ENCODE data around the gene PLEKHB2. TPM values are rescaled to one million over a fixed set of nuclear protein-coding genes. Genes with fewer than 3 reads are reported as not detected.
A peak's percentile ranks its signal among the peaks of the same experiment; 100 is the strongest.

The PLEKHB2 gene
- total RNA-seq, 1 donor from 2014 or later: 33.6 TPM

- H3K4me1 Mint-ChIP-seq: peaks cover 29% of the 10 kb centered on the region
- POLR2A ChIA-PET: interaction anchor here (0.6 to 5.1 kb wide), 2 partner anchors 8 to 10 kb away, joined by 6 to 82 read pairs; partner anchors contain the start of gene FAM168B
- H3K9me3 Mint-ChIP-seq: no peaks in the 10 kb centered on the region
- H3K36me3 Mint-ChIP-seq (ENCODE audit: low read depth): peaks cover 6% of the 10 kb centered on the region
- ATAC-seq (ENCODE audit: low read depth) (no peak), DNase-seq (no peak)
- no peaks in the 10 kb centered on the region for H3K27me3 Mint-ChIP-seq
- CTCF ChIA-PET: no interaction called here
- TF ChIP-seq, protein P1, sequence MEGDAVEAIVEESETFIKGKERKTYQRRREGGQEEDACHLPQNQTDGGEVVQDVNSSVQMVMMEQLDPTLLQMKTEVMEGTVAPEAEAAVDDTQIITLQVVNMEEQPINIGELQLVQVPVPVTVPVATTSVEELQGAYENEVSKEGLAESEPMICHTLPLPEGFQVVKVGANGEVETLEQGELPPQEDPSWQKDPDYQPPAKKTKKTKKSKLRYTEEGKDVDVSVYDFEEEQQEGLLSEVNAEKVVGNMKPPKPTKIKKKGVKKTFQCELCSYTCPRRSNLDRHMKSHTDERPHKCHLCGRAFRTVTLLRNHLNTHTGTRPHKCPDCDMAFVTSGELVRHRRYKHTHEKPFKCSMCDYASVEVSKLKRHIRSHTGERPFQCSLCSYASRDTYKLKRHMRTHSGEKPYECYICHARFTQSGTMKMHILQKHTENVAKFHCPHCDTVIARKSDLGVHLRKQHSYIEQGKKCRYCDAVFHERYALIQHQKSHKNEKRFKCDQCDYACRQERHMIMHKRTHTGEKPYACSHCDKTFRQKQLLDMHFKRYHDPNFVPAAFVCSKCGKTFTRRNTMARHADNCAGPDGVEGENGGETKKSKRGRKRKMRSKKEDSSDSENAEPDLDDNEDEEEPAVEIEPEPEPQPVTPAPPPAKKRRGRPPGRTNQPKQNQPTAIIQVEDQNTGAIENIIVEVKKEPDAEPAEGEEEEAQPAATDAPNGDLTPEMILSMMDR (IDR thresholded peaks at IDR 0.05): no peak
- no peak overlapping the region for H3K4me3 Mint-ChIP-seq
- no peak overlapping the region for H3K27ac Mint-ChIP-seq
- intact Hi-C loops (cut with micrococcal nuclease): no loop called here
Measured at GRCh38 chr2:131103165-131103564, 2.0 kb upstream of the PLEKHB2 start.

GRCh38 chr2:131104487-131105155 lies 515 bp upstream of the PLEKHB2 start:
- Mint-ChIP-seq H3K36me3 (ENCODE audit: low read depth) (peaks cover 17% of the 10 kb centered on the region), H3K9me3 (no peaks in the 10 kb centered on the region), H3K27ac (peak overlapping the region; percentile 91), H3K4me1 (peaks cover 31% of the 10 kb centered on the region), H3K4me3 (peak overlapping the region; percentile 96), H3K27me3 (no peaks in the 10 kb centered on the region)
- POLR2A ChIA-PET: interaction anchor here (0.7 to 5.1 kb wide), 4 partner anchors 11 to 388 kb away, joined by 4 to 82 read pairs (median 8); partner anchors contain the start of genes FAM168B and MZT2A
- TF ChIP-seq, protein P1 (IDR thresholded peaks at IDR 0.05): no peak
- CTCF ChIA-PET: interaction anchor here (0.9 to 1.0 kb wide), 2 partner anchors 10 to 11 kb away, joined by 3 to 5 read pairs; partner anchors contain the start of gene FAM168B
- intact Hi-C loops (cut with micrococcal nuclease): loop anchor here (1.0 to 2.0 kb wide), 6 partner anchors 11 to 924 kb away; partner anchors contain the start of genes FAM168B, IMP4, MZT2A and SMPD4
- ATAC-seq (ENCODE audit: low read depth) (peak; percentile 54), DNase-seq (peak; percentile 18)

GRCh38 chr2:131105950-131106801 lies 1.0 kb downstream of the PLEKHB2 start:
- H3K36me3 Mint-ChIP-seq (ENCODE audit: low read depth): peaks cover 26% of the 10 kb centered on the region
- ATAC-seq (ENCODE audit: low read depth) (peak; percentile 28), DNase-seq (peak; percentile 36)
- H3K27me3 Mint-ChIP-seq: no peaks in the 10 kb centered on the region
- peak overlapping the region; percentile 91 for H3K27ac Mint-ChIP-seq
- intact Hi-C loops (cut with micrococcal nuclease): loop anchor here (1.0 to 2.0 kb wide), 6 partner anchors 13 to 925 kb away; partner anchors contain the start of genes FAM168B, IMP4, MZT2A and SMPD4
- peak overlapping the region; percentile 96 for H3K4me3 Mint-ChIP-seq
- no peaks in the 10 kb centered on the region for H3K9me3 Mint-ChIP-seq
- POLR2A ChIA-PET: interaction anchor here (5.1 kb wide), 1 partner anchor 13 kb away, joined by 82 read pairs; the partner anchor contains the start of gene FAM168B
- H3K4me1 Mint-ChIP-seq: peaks cover 36% of the 10 kb centered on the region
- TF ChIP-seq, protein P1 (IDR thresholded peaks at IDR 0.05): no peak
- CTCF ChIA-PET: no interaction called here

DNA sequence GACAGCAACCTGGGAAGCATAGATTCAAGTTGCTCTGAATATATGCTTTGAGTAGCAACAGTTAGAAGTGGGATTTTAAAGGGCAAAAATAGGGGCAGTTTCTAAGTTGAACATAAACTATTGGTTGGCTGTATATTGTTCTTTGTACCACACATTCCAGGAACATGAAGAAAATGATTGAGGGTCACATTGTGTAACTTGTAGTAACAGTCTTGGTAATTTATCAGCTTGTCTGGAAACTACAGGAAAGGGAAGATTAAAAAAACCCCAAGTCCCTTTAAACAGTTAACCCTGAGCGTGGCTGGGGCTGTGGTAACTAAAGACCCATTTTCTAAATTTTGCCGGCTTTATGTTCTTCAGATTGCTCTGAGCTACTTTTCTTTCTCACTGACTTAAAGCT lies 7.4 kb downstream of the PLEKHB2 start:
- ChIA-PET CTCF (no interaction called here), POLR2A (no interaction called here)
- Mint-ChIP-seq H3K27me3 (no peaks in the 10 kb centered on the region), H3K9me3 (peaks cover 10% of the 10 kb centered on the region), H3K4me1 (peaks cover 24% of the 10 kb centered on the region), H3K4me3 (no peak overlapping the region), H3K36me3 (ENCODE audit: low read depth) (peaks cover 54% of the 10 kb centered on the region), H3K27ac (no peak overlapping the region)
- intact Hi-C loops (cut with micrococcal nuclease): no loop called here
- TF ChIP-seq, protein P1 (IDR thresholded peaks at IDR 0.05): no peak
- no peak for ATAC-seq (ENCODE audit: low read depth)
- no peak for DNase-seq
